H9 (cell line): ENCODE results near the gene MORC2. TPM values are rescaled to one million over a fixed set of nuclear protein-coding genes. Genes with fewer than 3 reads are reported as not detected.

Source experiments
- DNase-seq: peaks from one replicate; pipeline ENCODE4 v3.0.0-alpha.2; 2017
- H2AFZ ChIP-seq: one replicate; pipeline ENCODE4 v1.6.1; 2013; ENCODE audit warnings: mild to moderate bottlenecking, low read length, control low read depth, moderate library complexity
- H2AK5ac ChIP-seq: 2 replicates; pipeline ENCODE4 v1.6.1; 2013; ENCODE audit warnings: low read length, control low read depth, mixed read lengths; ENCODE audit not compliant: insufficient read length
- H2BK120ac ChIP-seq: one replicate; pipeline ENCODE4 v1.6.1; 2013; ENCODE audit warnings: low read depth, mild to moderate bottlenecking, low read length, control low read depth, inconsistent platforms; ENCODE audit not compliant: poor library complexity, severe bottlenecking
- H2BK12ac ChIP-seq: 2 replicates; pipeline ENCODE4 v1.6.1; 2013; ENCODE audit warnings: low read length, control low read depth, mixed read lengths, low read depth; ENCODE audit not compliant: insufficient read length
- H2BK15ac ChIP-seq: 2 replicates; pipeline ENCODE4 v1.6.1; 2013; ENCODE audit warnings: low read depth, low read length, control low read depth
- H2BK20ac ChIP-seq: one replicate; pipeline ENCODE4 v1.6.1; 2013; ENCODE audit warnings: low read depth, mild to moderate bottlenecking, low read length, control low read depth, inconsistent platforms; ENCODE audit not compliant: poor library complexity, severe bottlenecking
- H2BK5ac ChIP-seq: 2 replicates; pipeline ENCODE4 v1.6.1; 2013; ENCODE audit warnings: low read length, control low read depth, mixed read lengths; ENCODE audit not compliant: insufficient read length
- H3K14ac ChIP-seq: 2 replicates; pipeline ENCODE4 v1.6.1; 2013; ENCODE audit warnings: low read length, control low read depth; ENCODE audit not compliant: insufficient read depth
- H3K18ac ChIP-seq: 2 replicates; pipeline ENCODE4 v1.6.1; 2013; ENCODE audit warnings: low read depth, mild to moderate bottlenecking, mixed read lengths, low read length, control low read depth; ENCODE audit not compliant: insufficient read length
- H3K23ac ChIP-seq: 2 replicates; pipeline ENCODE4 v1.6.1; 2013; ENCODE audit warnings: low read length, control low read depth, mixed read lengths, low read depth; ENCODE audit not compliant: insufficient read length
- H3K23me2 ChIP-seq: 2 replicates; pipeline ENCODE4 v1.6.1; 2013; ENCODE audit warnings: low read depth, mild to moderate bottlenecking, mixed read lengths, low read length, control low read depth; ENCODE audit not compliant: insufficient read length, poor library complexity, severe bottlenecking
- H3K27ac ChIP-seq: 2 replicates; pipeline ENCODE4 v1.5.1; 2013; ENCODE audit warnings: low read length, control low read depth, mixed read lengths, low read depth; ENCODE audit not compliant: insufficient read length
- H3K27me3 ChIP-seq: 2 replicates; pipeline ENCODE4 v1.6.1; 2013; ENCODE audit warnings: low read length, control low read depth, inconsistent platforms; ENCODE audit not compliant: insufficient read depth
- H3K4ac ChIP-seq: 2 replicates; pipeline ENCODE4 v1.6.1; 2013; ENCODE audit warnings: low read depth, mild to moderate bottlenecking, control low read depth, inconsistent platforms, low read length, moderate library complexity
- H3K4me1 ChIP-seq: 2 replicates; pipeline ENCODE4 v1.6.1; 2013; ENCODE audit warnings: low read length, control low read depth, inconsistent platforms; ENCODE audit not compliant: insufficient read depth
- H3K4me2 ChIP-seq: 2 replicates; pipeline ENCODE4 v1.6.1; 2013; ENCODE audit warnings: low read length, control low read depth, mixed read lengths; ENCODE audit not compliant: insufficient read length, insufficient read depth
- H3K56ac ChIP-seq: 2 replicates; pipeline ENCODE4 v1.6.1; 2013; ENCODE audit warnings: low read depth, mild to moderate bottlenecking, mixed read lengths, low read length, control low read depth; ENCODE audit not compliant: insufficient read length
- H3K79me1 ChIP-seq: 2 replicates; pipeline ENCODE4 v1.6.1; 2013; ENCODE audit warnings: low read depth, mild to moderate bottlenecking, moderate library complexity, low read length, control low read depth, inconsistent platforms; ENCODE audit not compliant: insufficient read depth, poor library complexity, severe bottlenecking
- H3K79me2 ChIP-seq: 2 replicates; pipeline ENCODE4 v1.6.1; 2013; ENCODE audit warnings: low read length, control low read depth, inconsistent platforms; ENCODE audit not compliant: insufficient read depth
- H3K9ac ChIP-seq: 2 replicates; pipeline ENCODE4 v1.6.1; 2013; ENCODE audit warnings: low read length, control low read depth, mixed read lengths; ENCODE audit not compliant: insufficient read length; ENCODE audit errors: extremely low read depth
- H3K9me3 ChIP-seq: one replicate; pipeline ENCODE4 v1.6.1; 2013; ENCODE audit warnings: low read depth, low read length, inconsistent platforms; ENCODE audit not compliant: control insufficient read depth
- H3T11ph ChIP-seq: one replicate; pipeline ENCODE4 v1.6.1; 2013; ENCODE audit warnings: mild to moderate bottlenecking, low read length, control low read depth, inconsistent platforms
- H4K20me1 ChIP-seq: one replicate; pipeline ENCODE4 v1.6.1; 2013; ENCODE audit not compliant: control insufficient read depth, insufficient read length, insufficient read depth
- H4K5ac ChIP-seq: 2 replicates; pipeline ENCODE4 v1.6.1; 2013; ENCODE audit warnings: low read depth, mild to moderate bottlenecking, mixed read lengths, low read length, control low read depth; ENCODE audit not compliant: insufficient read length
- H4K8ac ChIP-seq: replicated peaks from 2 replicates; pipeline ENCODE4 v1.6.1; 2013; ENCODE audit warnings: low read length, control low read depth, mixed read lengths, low read depth; ENCODE audit not compliant: insufficient read length
- H4K91ac ChIP-seq: 2 replicates; pipeline ENCODE4 v1.6.1; 2013; ENCODE audit warnings: low read depth, mild to moderate bottlenecking, moderate library complexity, mixed read lengths, low read length, control low read depth; ENCODE audit not compliant: insufficient read length
- H3K27ac Mint-ChIP-seq, 3 experiments: 2 replicates in 2 of 3; 3 replicates in 1 of 3; pipeline ENCODE4 v1.8.0; 2020 to 2021; ENCODE audit warnings: mixed read lengths in 3 of 3, mild to moderate bottlenecking in 1 of 3, moderate library complexity in 1 of 3
- H3K27me3 Mint-ChIP-seq: 2 replicates; pipeline ENCODE4 v1.8.0; 2021; ENCODE audit warnings: low read depth, mild to moderate bottlenecking, moderate library complexity, mixed read lengths
- H3K36me3 Mint-ChIP-seq, 3 experiments: 2 replicates in 2 of 3; 3 replicates in 1 of 3; pipeline ENCODE4 v1.8.0; 2020 to 2021; ENCODE audit warnings: low read depth in 3 of 3, mixed read lengths in 3 of 3; ENCODE audit not compliant: insufficient read depth in 1 of 3
- H3K4me1 Mint-ChIP-seq, 2 experiments: 2 replicates each; pipeline ENCODE4 v1.8.0; 2020; ENCODE audit warnings: mixed read lengths in 2 of 2
- H3K4me3 Mint-ChIP-seq, 2 experiments: 2 replicates in 1 of 2; 3 replicates in 1 of 2; pipeline ENCODE4 v1.8.0; 2020 to 2021; ENCODE audit warnings: mild to moderate bottlenecking in 2 of 2, mixed read lengths in 2 of 2, moderate library complexity in 1 of 2
- H3K9me3 Mint-ChIP-seq, 2 experiments: 2 replicates in 1 of 2; 3 replicates in 1 of 2; pipeline ENCODE4 v1.8.0; 2020; ENCODE audit warnings: mild to moderate bottlenecking in 2 of 2, mixed read lengths in 2 of 2, moderate library complexity in 1 of 2
- WGBS: extraction: QIAGEN DNeasy Blood & Tissue Kit; methylation state at CpG from one replicate; pipeline ENCODE4 v1.1.7; 2013; ENCODE audit warnings: missing lambda C conversion rate, low lambda C conversion rate, mixed read lengths; ENCODE audit not compliant: insufficient read length; ENCODE audit errors: extremely low coverage; 5-methylcytosine and 5-hydroxymethylcytosine counted together
- total RNA-seq: library from RNA; stranded (reverse); gene quantifications from 2 replicates; pipeline ENCODE4 v1.2.1, GENCODE V29; 2021
- TF ChIP-seq, protein P1 (sequence below): fragments of 200-600 bp; sonication (generic); conservative IDR thresholded peaks from 3 replicates; pipeline ENCODE4 v1.8.0; 2021; ENCODE audit warnings: antibody characterized with exemption, mild to moderate bottlenecking

Gene MORC2
- total RNA-seq, 1 experiment from 2014 or later: 37.4 TPM

- no peaks in the 10 kb centered on the region for H4K20me1 ChIP-seq
Measured at GRCh38 chr22:30947173-30947815, 21.3 kb downstream of the MORC2 start.

More at GRCh38 chr22:30947173-30947815, 21.3 kb downstream of the MORC2 start:
- H2BK120ac ChIP-seq: no peak overlapping the region
- H3K14ac ChIP-seq: no peak overlapping the region
- no peak overlapping the region for H3K27ac Mint-ChIP-seq
- no peak overlapping the region for H4K8ac ChIP-seq
- no peak overlapping the region for H3K56ac ChIP-seq
- no peaks in the 10 kb centered on the region for H3K4me1 ChIP-seq
- no peak overlapping the region for H3K4me2 ChIP-seq
- H3K9ac ChIP-seq: no peak overlapping the region
- no peaks in the 10 kb centered on the region for H3K79me2 ChIP-seq
- H3K9me3 ChIP-seq: no peaks in the 10 kb centered on the region
- H3K9me3 Mint-ChIP-seq: no peaks in the 10 kb centered on the region
- no peak overlapping the region for H2BK15ac ChIP-seq
- H3K4me3 Mint-ChIP-seq: no peak overlapping the region
- H2AFZ ChIP-seq: no peak overlapping the region
- H3K79me1 ChIP-seq: no peaks in the 10 kb centered on the region
- H3T11ph ChIP-seq: no peak overlapping the region
- WGBS: no CpG with 5 or more reads among the region's 5 CpGs
- no peak overlapping the region for H4K91ac ChIP-seq
- H2BK12ac ChIP-seq: no peak overlapping the region
- H3K27ac ChIP-seq: no peak overlapping the region
- TF ChIP-seq, protein P1, sequence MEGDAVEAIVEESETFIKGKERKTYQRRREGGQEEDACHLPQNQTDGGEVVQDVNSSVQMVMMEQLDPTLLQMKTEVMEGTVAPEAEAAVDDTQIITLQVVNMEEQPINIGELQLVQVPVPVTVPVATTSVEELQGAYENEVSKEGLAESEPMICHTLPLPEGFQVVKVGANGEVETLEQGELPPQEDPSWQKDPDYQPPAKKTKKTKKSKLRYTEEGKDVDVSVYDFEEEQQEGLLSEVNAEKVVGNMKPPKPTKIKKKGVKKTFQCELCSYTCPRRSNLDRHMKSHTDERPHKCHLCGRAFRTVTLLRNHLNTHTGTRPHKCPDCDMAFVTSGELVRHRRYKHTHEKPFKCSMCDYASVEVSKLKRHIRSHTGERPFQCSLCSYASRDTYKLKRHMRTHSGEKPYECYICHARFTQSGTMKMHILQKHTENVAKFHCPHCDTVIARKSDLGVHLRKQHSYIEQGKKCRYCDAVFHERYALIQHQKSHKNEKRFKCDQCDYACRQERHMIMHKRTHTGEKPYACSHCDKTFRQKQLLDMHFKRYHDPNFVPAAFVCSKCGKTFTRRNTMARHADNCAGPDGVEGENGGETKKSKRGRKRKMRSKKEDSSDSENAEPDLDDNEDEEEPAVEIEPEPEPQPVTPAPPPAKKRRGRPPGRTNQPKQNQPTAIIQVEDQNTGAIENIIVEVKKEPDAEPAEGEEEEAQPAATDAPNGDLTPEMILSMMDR: peak; percentile 42
- no peak overlapping the region for H4K5ac ChIP-seq
- H2BK20ac ChIP-seq: no peak overlapping the region
- no peak overlapping the region for H2AK5ac ChIP-seq
- H3K36me3 Mint-ChIP-seq: peaks cover 42 to 77% (median 68%) of the 10 kb centered on the region in 3 experiments; a peak in 6 of 7 replicates
- H3K18ac ChIP-seq: no peak overlapping the region
- H3K23ac ChIP-seq: no peak overlapping the region
- H3K4ac ChIP-seq: no peak overlapping the region
- no peaks in the 10 kb centered on the region for H3K4me1 Mint-ChIP-seq
- no peaks in the 10 kb centered on the region for H3K27me3 ChIP-seq
- H3K27me3 Mint-ChIP-seq: no peaks in the 10 kb centered on the region
- no peaks in the 10 kb centered on the region for H3K23me2 ChIP-seq
- no peak for DNase-seq
- H2BK5ac ChIP-seq: no peak overlapping the region
